A549 (cell line): ENCODE measurements around the gene CFAP97D2.

Experiments used
- CTCF ChIP-seq: fragments of >200 bp; sonication (Bioruptor Twin); formaldehyde crosslinking; IDR thresholded peaks from 3 replicates; pipeline ENCODE4 v1.5.1; 2016
- E2F6 ChIP-seq: IDR thresholded peaks from 2 replicates; pipeline ENCODE4 v1.6.1; 2012; ENCODE audit warnings: low read depth, borderline replicate concordance
- HDAC2 ChIP-seq: fragments of 200-600 bp; sonication (generic); IDR thresholded peaks from 2 replicates; pipeline ENCODE4 v1.6.1; 2016
- JUN ChIP-seq, 2 experiments: fragments of >200 bp; sonication (Bioruptor Twin); formaldehyde crosslinking; IDR thresholded peaks; 2 replicates in 1 of 2; 3 replicates in 1 of 2; pipeline ENCODE4 v1.6.1; 2016 to 2017
- MAX ChIP-seq: IDR thresholded peaks from 2 replicates; pipeline ENCODE4 v1.6.1; 2012
- POLR2A ChIP-seq: IDR thresholded peaks from 2 replicates; pipeline ENCODE4 v1.6.1; 2012; ENCODE audit warnings: mild to moderate bottlenecking, low read length
- REST ChIP-seq: fragments of 200-600 bp; sonication (generic); IDR thresholded peaks from 2 replicates; pipeline ENCODE4 v1.6.1; 2016; ENCODE audit warnings: antibody characterized with exemption, mild to moderate bottlenecking, moderate library complexity
- SMC3 ChIP-seq: fragments of >200 bp; sonication (Bioruptor Twin); formaldehyde crosslinking; IDR thresholded peaks from 3 replicates; pipeline ENCODE4 v1.6.1; 2018; ENCODE audit warnings: inconsistent platforms
- ZSCAN20 ChIP-seq: fragments of 250-450 bp; sonication (Bioruptor Pico); IDR thresholded peaks from 2 replicates; pipeline ENCODE4 v1.8.0; 2022; ENCODE audit warnings: mild to moderate bottlenecking, moderate library complexity
- TF ChIP-seq, protein P1 (sequence below): fragments of 150-350 bp; IDR thresholded peaks from 2 replicates; pipeline ENCODE4 v1.6.1; 2014; ENCODE audit warnings: low read depth, mild to moderate bottlenecking, low read length

DNA sequence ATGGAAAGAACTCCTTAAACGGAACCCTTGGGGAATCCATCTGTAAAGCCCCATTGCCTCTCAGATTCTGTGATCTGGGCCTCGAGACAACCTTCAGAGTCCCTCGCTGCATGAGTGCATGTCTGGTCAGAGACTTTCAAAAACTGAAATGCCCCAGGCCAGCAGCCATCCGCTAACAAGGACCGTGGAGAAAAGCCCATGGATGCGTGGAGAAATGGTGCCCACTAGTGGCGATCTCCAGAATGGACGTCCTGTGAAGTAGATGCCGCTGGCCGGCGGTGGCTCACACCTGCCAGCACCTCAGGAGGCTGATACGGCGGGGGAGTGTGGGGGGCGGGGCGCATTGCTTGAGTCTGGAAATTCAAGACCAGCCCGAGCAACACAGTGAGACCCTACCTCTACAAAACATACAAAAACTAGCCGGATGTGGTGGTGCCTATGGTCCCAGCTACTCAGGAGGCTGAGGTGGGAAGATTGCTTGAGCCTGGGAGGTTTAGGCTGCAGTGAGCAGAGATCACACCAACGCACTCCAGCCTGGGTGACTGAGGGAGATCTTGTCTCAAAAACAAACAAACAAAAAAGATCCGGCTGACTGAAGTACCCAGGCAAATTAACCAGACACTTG, 47.8 kb downstream of the CFAP97D2 start:
- TF ChIP-seq HDAC2 (no peak), POLR2A (no peak), JUN (IDR thresholded peaks at IDR 0.05) (no peak), REST (no peak), MAX (0 out of 2 replicates have a peak, but pooled peaks have one; percentile 23), SMC3 (peak; percentile 92), ZSCAN20 (no peak), CTCF (peak; percentile 82), E2F6 (no peak)
- TF ChIP-seq, protein P1, sequence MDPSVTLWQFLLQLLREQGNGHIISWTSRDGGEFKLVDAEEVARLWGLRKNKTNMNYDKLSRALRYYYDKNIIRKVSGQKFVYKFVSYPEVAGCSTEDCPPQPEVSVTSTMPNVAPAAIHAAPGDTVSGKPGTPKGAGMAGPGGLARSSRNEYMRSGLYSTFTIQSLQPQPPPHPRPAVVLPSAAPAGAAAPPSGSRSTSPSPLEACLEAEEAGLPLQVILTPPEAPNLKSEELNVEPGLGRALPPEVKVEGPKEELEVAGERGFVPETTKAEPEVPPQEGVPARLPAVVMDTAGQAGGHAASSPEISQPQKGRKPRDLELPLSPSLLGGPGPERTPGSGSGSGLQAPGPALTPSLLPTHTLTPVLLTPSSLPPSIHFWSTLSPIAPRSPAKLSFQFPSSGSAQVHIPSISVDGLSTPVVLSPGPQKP, result no peak
